Lung (tissue), 12 donors: ENCODE measurements around the gene TFG. TPM values are rescaled to one million over a fixed set of nuclear protein-coding genes. Genes with fewer than 3 reads are reported as not detected.
A peak's percentile ranks its signal among the peaks of the same experiment; 100 is the strongest.

ENCODE experiments used
- ATAC-seq: fragments of 200-7000 bp; cut with Tn5 transposase; one replicate; pipeline ENCODE4 v1.9.1; 2020; ENCODE audit warnings: moderate number of reproducible peaks; ENCODE audit not compliant: insufficient read depth, low FRiP score
- DNase-seq, 3 donors: peaks; one replicate each; pipeline ENCODE4 v3.0.0-alpha.2; 2013 to 2017
- H3K27ac ChIP-seq, 2 donors: one replicate each; pipeline ENCODE4 v1.5.1; 2013; ENCODE audit warnings: mild to moderate bottlenecking in 2 of 2, moderate library complexity in 2 of 2, control low read depth in 1 of 2, inconsistent platforms in 1 of 2, low read depth in 1 of 2, low read length in 1 of 2
- H3K27me3 ChIP-seq, 3 donors: one replicate each; pipeline ENCODE4 v1.5.1; 2013; ENCODE audit warnings: low read length in 2 of 3; ENCODE audit not compliant: control insufficient read depth in 3 of 3, insufficient read depth in 3 of 3
- H3K36me3 ChIP-seq, 4 donors: one replicate each; pipeline ENCODE4 v1.5.1; 2013; ENCODE audit warnings: low read length in 4 of 4, mild to moderate bottlenecking in 1 of 4, moderate library complexity in 1 of 4; ENCODE audit not compliant: control insufficient read depth in 4 of 4, insufficient read depth in 4 of 4
- H3K4me1 ChIP-seq, 5 donors: one replicate each; pipeline ENCODE4 v1.5.1; 2013; ENCODE audit warnings: low read length in 5 of 5, mild to moderate bottlenecking in 2 of 5, moderate library complexity in 1 of 5; ENCODE audit not compliant: control insufficient read depth in 5 of 5, insufficient read depth in 5 of 5
- H3K4me3 ChIP-seq: one replicate; pipeline ENCODE4 v1.5.1; 2013; ENCODE audit warnings: mild to moderate bottlenecking, control low read depth, moderate library complexity
- H3K9ac ChIP-seq, 2 donors: one replicate each; pipeline ENCODE4 v1.5.1; 2013; ENCODE audit warnings: low read length in 2 of 2, control low read depth in 1 of 2; ENCODE audit not compliant: insufficient read depth in 1 of 2
- H3K9me3 ChIP-seq, 4 donors: one replicate each; pipeline ENCODE4 v1.5.1; 2013; ENCODE audit warnings: low read length in 3 of 4, mild to moderate bottlenecking in 1 of 4, moderate library complexity in 1 of 4; ENCODE audit not compliant: control insufficient read depth in 4 of 4, insufficient read depth in 3 of 4
- CTCF ChIP-seq: IDR thresholded peaks from 2 replicates; pipeline ENCODE4 v1.5.1; 2012; ENCODE audit warnings: mild to moderate bottlenecking; ENCODE audit errors: control extremely low read depth, extremely low read depth
- WGBS, 2 donors: extraction: QIAGEN DNeasy Blood & Tissue Kit; methylation state at CpG; one replicate each; pipeline ENCODE4 v1.1.7; 2013; 5-methylcytosine and 5-hydroxymethylcytosine counted together
- polyA plus RNA-seq, 2 donors: library from polyadenylated mRNA; stranded (reverse); fragments of 200-250 nt; gene quantifications; one replicate each; pipeline ENCODE4 v1.2.1, GENCODE V29; 2013
- total RNA-seq, 2 donors: library from RNA; depleted of rRNA in 1 of 2; stranded (reverse); fragments of >200 nt in 1 of 2; gene quantifications; one replicate each; pipeline ENCODE4 v1.2.1, GENCODE V29; 2014 to 2021
- donor health status: control.
- donor health status: control.
- donor health status: Bipolar disorder and iron deficiency.
- donor health status: healthy.
- donor health status: DM: yes; HTN: yes; CAD: no.

The TFG gene
- total and polyA plus RNA-seq, 4 donors = 38.7 to 72.7 (median 65.2) TPM

- Histone ChIP-seq H3K9ac (no peak overlapping the region), H3K9me3 (peaks cover 0 to 8% (median 2%) of the 10 kb centered on the region in 4 donors), H3K36me3 (peaks cover 0 to 15% (median 4%) of the 10 kb centered on the region in 4 donors), H3K27ac (no peak overlapping the region), H3K27me3 (no peaks in the 10 kb centered on the region), H3K4me1 (peaks cover 0 to 17% (median 0%) of the 10 kb centered on the region in 5 donors), H3K4me3 (no peak overlapping the region)
- TF ChIP-seq CTCF = no peak
- WGBS, 2 donors = 53 to 63% methylated on average over 3 of the region's 3 CpGs
- ATAC-seq = no peak
- DNase-seq = peak in 2 of 3 donors; percentile 47 to 69
Observed at GRCh38 chr3:100782906-100783305, 73.6 kb downstream of the TFG start.

GRCh38 chr3:100783619-100784018 lies 74.3 kb downstream of the TFG start:
- Histone ChIP-seq H3K9me3 (peaks cover 0 to 8% (median 2%) of the 10 kb centered on the region in 4 donors), H3K4me1 (peaks cover 0 to 17% (median 0%) of the 10 kb centered on the region in 5 donors), H3K27me3 (no peaks in the 10 kb centered on the region), H3K36me3 (peaks cover 0 to 11% (median 4%) of the 10 kb centered on the region in 4 donors), H3K4me3 (no peak overlapping the region), H3K9ac (no peak overlapping the region), H3K27ac (no peak overlapping the region)
- ATAC-seq (no peak), DNase-seq (no peak)
- no peak for TF ChIP-seq CTCF
- WGBS, 2 donors = 82 to 93% methylated on average over 3 of the region's 3 CpGs

- Histone ChIP-seq H3K27me3 (no peaks in the 10 kb centered on the region), H3K9ac (no peak overlapping the region), H3K4me1 (no peaks in the 10 kb centered on the region), H3K9me3 (peaks cover 0 to 8% (median 2%) of the 10 kb centered on the region in 4 donors), H3K27ac (no peak overlapping the region), H3K36me3 (peaks cover 0 to 9% (median 4%) of the 10 kb centered on the region in 4 donors), H3K4me3 (no peak overlapping the region)
- DNase-seq (no peak), ATAC-seq (no peak)
- TF ChIP-seq CTCF = no peak
- 95 to 97% methylated on average over 2 of the region's 2 CpGs for WGBS, 2 donors
Observed at GRCh38 chr3:100789579-100789978, 80.3 kb downstream of the TFG start.

GRCh38 chr3:100796556-100796955 lies 87.3 kb downstream of the TFG start:
- Histone ChIP-seq H3K9me3 (no peaks in the 10 kb centered on the region), H3K9ac (no peak overlapping the region), H3K4me1 (peaks cover 0 to 10% (median 2%) of the 10 kb centered on the region in 5 donors), H3K27me3 (no peaks in the 10 kb centered on the region), H3K27ac (no peak overlapping the region), H3K4me3 (no peak overlapping the region), H3K36me3 (no peaks in the 10 kb centered on the region)
- DNase-seq (peak in 2 of 3 donors; percentile 48 to 50), ATAC-seq (no peak)
- TF ChIP-seq CTCF = no peak
- 6 to 10% methylated on average over 2 of the region's 2 CpGs for WGBS, 2 donors
